Activated CD4-positive, alpha-beta T cell treated with anti-CD3 and anti-CD28 coated beads, Interleukin-2, amount 50 U/mL, for 4 hours (primary cell): ENCODE results near the gene ZNF697.

ENCODE experiments used
- DNase-seq, 2 experiments: peaks; one replicate each; pipeline ENCODE4 v3.0.0-alpha.2; 2020

The ZNF697 gene

GRCh38 chr1:119660253-119661083 lies 12.4 kb upstream of the ZNF697 start:
- DNase-seq, result no peak

- DNase-seq, result no peak
These were observed 11.6 kb upstream of the ZNF697 start for GRCh38 chr1:119659628-119660027.

- DNase-seq, result no peak
These were observed 8.4 kb upstream of the ZNF697 start for GRCh38 chr1:119656410-119656955.

- no peak for DNase-seq
These were observed 7.1 kb upstream of the ZNF697 start for GRCh38 chr1:119655154-119655553.

- DNase-seq, result no peak
These were observed 5.7 kb upstream of the ZNF697 start for GRCh38 chr1:119653839-119654170.

- DNase-seq, result no peak
These were observed 5.2 kb upstream of the ZNF697 start for GRCh38 chr1:119653135-119653838.

- no peak for DNase-seq
These were observed 4.5 kb upstream of the ZNF697 start for GRCh38 chr1:119652587-119652986.

- DNase-seq, result no peak
These were observed 3.6 kb upstream of the ZNF697 start for GRCh38 chr1:119651641-119652040.

- DNase-seq, result no peak
These were observed 3.1 kb upstream of the ZNF697 start for GRCh38 chr1:119651133-119651532.

- DNase-seq, result no peak
These were observed 546 bp upstream of the ZNF697 start for GRCh38 chr1:119648620-119649004.

GRCh38 chr1:119647228-119647733 lies 785 bp downstream of the ZNF697 start:
- no peak for DNase-seq

- no peak for DNase-seq
These were observed 1.4 kb downstream of the ZNF697 start for GRCh38 chr1:119646521-119647227.

GRCh38 chr1:119639109-119639508 lies 9.0 kb downstream of the ZNF697 start:
- no peak for DNase-seq

- no peak for DNase-seq
These were observed 10.4 kb downstream of the ZNF697 start for GRCh38 chr1:119637710-119638109.

GRCh38 chr1:119636491-119637089 lies 11.5 kb downstream of the ZNF697 start:
- DNase-seq, result no peak

- DNase-seq, result no peak
These were observed 12.2 kb downstream of the ZNF697 start for GRCh38 chr1:119635811-119636390.

- no peak for DNase-seq
These were observed 14.1 kb downstream of the ZNF697 start for GRCh38 chr1:119634016-119634415.

- DNase-seq, result no peak
These were observed 14.5 kb downstream of the ZNF697 start for GRCh38 chr1:119633575-119633974.

- no peak for DNase-seq
These were observed 15.2 kb downstream of the ZNF697 start for GRCh38 chr1:119632841-119633240.

- no peak for DNase-seq
These were observed 16.0 kb downstream of the ZNF697 start for GRCh38 chr1:119632103-119632490.

GRCh38 chr1:119631433-119632102 lies 16.5 kb downstream of the ZNF697 start:
- no peak for DNase-seq

GRCh38 chr1:119631086-119631432 lies 17.0 kb downstream of the ZNF697 start:
- no peak for DNase-seq
